ENCODE data around the gene IGF2BP2. TPM values are rescaled to one million over a fixed set of nuclear protein-coding genes. Genes with fewer than 3 reads are reported as not detected.

IGF2BP2 gene
- total RNA-seq, 1 experiment from 2014 or later = 135 TPM

- Histone ChIP-seq H3K36me3 (ENCODE audit: control insufficient read depth in 1 of 2, insufficient read depth in 2 of 2, low read length in 2 of 2) (no peaks in the 10 kb centered on the region), H3K27ac (ENCODE audit: low read depth, low read length) (no peak overlapping the region), H3K79me2 (ENCODE audit: insufficient read depth, low read length) (no peaks in the 10 kb centered on the region), H3K4me2 (ENCODE audit: low read length) (no peak overlapping the region), H3K4me3 (replicated peaks in 1 of 2; ENCODE audit: low read depth in 1 of 2, low read length in 2 of 2) (no peak overlapping the region), H4K20me1 (ENCODE audit: insufficient read depth) (no peaks in the 10 kb centered on the region), H3K27me3 (ENCODE audit: insufficient read depth, low read length) (no peaks in the 10 kb centered on the region), H3K9me2 (ENCODE audit: insufficient read depth) (no peaks in the 10 kb centered on the region), H3K9ac (ENCODE audit: low read length) (no peak overlapping the region), H2AFZ (ENCODE audit: low read depth, low read length, poor library complexity, severe bottlenecking) (no peak overlapping the region), H3K9me3 (ENCODE audit: control insufficient read depth in 1 of 2, insufficient read depth in 1 of 2, low read depth in 1 of 2, low read length in 2 of 2) (0 out of 4 replicates have a peak, but pooled peaks cover 0 to 8% of the 10 kb centered on the region in 2 experiments), H3K4me1 (ENCODE audit: control insufficient read depth in 1 of 2, insufficient read depth in 2 of 2, low read length in 2 of 2) (no peaks in the 10 kb centered on the region)
- DNase-seq (ENCODE audit: low read depth, low spot score) = no peak
- CTCF ChIA-PET = no interaction called here
- ATAC-seq = no peak
- BruUV-seq (replicated peaks) = no TSS peak
- TF ChIP-seq RAD21 (IDR thresholded peaks at IDR 0.05; ENCODE audit: low read depth) (no peak), REST (IDR thresholded peaks at IDR 0.05; ENCODE audit: low read depth) (no peak), POLR2AphosphoS5 (IDR thresholded peaks at IDR 0.05; ENCODE audit: low read depth, low read length) (no peak), ZNF274 (IDR thresholded peaks at IDR 0.05; ENCODE audit: low read depth, low read length) (no peak), EZH2 (IDR thresholded peaks at IDR 0.05) (no peak), ZBTB33 (IDR thresholded peaks at IDR 0.05; ENCODE audit: extremely low read depth, insufficient replicate concordance, low read length) (no peak), FOSL1 (IDR thresholded peaks at IDR 0.05; ENCODE audit: low read depth) (no peak)
- TF ChIP-seq, protein P1, sequence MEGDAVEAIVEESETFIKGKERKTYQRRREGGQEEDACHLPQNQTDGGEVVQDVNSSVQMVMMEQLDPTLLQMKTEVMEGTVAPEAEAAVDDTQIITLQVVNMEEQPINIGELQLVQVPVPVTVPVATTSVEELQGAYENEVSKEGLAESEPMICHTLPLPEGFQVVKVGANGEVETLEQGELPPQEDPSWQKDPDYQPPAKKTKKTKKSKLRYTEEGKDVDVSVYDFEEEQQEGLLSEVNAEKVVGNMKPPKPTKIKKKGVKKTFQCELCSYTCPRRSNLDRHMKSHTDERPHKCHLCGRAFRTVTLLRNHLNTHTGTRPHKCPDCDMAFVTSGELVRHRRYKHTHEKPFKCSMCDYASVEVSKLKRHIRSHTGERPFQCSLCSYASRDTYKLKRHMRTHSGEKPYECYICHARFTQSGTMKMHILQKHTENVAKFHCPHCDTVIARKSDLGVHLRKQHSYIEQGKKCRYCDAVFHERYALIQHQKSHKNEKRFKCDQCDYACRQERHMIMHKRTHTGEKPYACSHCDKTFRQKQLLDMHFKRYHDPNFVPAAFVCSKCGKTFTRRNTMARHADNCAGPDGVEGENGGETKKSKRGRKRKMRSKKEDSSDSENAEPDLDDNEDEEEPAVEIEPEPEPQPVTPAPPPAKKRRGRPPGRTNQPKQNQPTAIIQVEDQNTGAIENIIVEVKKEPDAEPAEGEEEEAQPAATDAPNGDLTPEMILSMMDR (IDR thresholded peaks at IDR 0.05 in 2 of 3, conservative IDR thresholded peaks at IDR 0.05 in 1 of 3; ENCODE audit: borderline replicate concordance in 1 of 3, insufficient read depth in 1 of 3, low read depth in 2 of 3, low read length in 2 of 3) = no peak
- POLR2A ChIA-PET = no interaction called here
- RAD21 ChIA-PET (ENCODE audit: low non-redundant PET in 1 of 2, low total read pairs in 2 of 2, uncharacterized antibody in 2 of 2, unreplicated experiment in 2 of 2) = no interaction called here
- intact Hi-C loops (cut with micrococcal nuclease) = loop anchor here (5.0 kb wide), 1 partner anchor 418 kb away; no protein-coding TSS in a partner anchor
These were observed 34.6 kb upstream of the IGF2BP2 start for GRCh38 chr3:185859294-185859972.

Measured in HCT116 (cell line).